SK-N-SH treated with all-trans-retinoic acid at 6 μM for 48 hours (cell line): ENCODE results near the gene TRIM33.

Source experiments
- ARNTL ChIP-seq: fragments of 450-650 bp; formaldehyde crosslinking; IDR thresholded peaks from 2 replicates; pipeline ENCODE4 v1.5.0; 2020; ENCODE audit warnings: low read depth, mild to moderate bottlenecking, moderate library complexity, borderline replicate concordance
- CREB5 ChIP-seq: fragments of 250-450 bp; sonication (Bioruptor Pico); IDR thresholded peaks from 2 replicates; pipeline ENCODE4 v1.5.1; 2020; ENCODE audit warnings: low read depth, mild to moderate bottlenecking, moderate library complexity
- CSRNP3 ChIP-seq: fragments of 250-450 bp; sonication (Bioruptor Pico); IDR thresholded peaks from 2 replicates; pipeline ENCODE4 v1.5.1; 2021; ENCODE audit warnings: mild to moderate bottlenecking, moderate library complexity
- RARB ChIP-seq: fragments of 250-450 bp; sonication (Bioruptor Pico); IDR thresholded peaks from 2 replicates; pipeline ENCODE4 v1.8.0; 2021; ENCODE audit warnings: mild to moderate bottlenecking, moderate library complexity
- ZC3H10 ChIP-seq: fragments of 250-450 bp; sonication (Bioruptor Pico); IDR thresholded peaks from 2 replicates; pipeline ENCODE4 v1.5.1; 2021; ENCODE audit warnings: mild to moderate bottlenecking, moderate library complexity

GRCh38 chr1:114387010-114387360 lies 124.0 kb downstream of the TRIM33 start:
- TF ChIP-seq RARB (CRISPR knock-in tag) (no peak), ZC3H10 (no peak), CSRNP3 (CRISPR knock-in tag) (no peak), CREB5 (CRISPR knock-in tag) (no peak), ARNTL (CRISPR knock-in tag) (no peak)
